AG04449 (cell line): Measurements from ENCODE around the gene EXOSC2.

Experiments used
- CTCF ChIA-PET: fragments of 350-600 bp; formaldehyde crosslinking; extraction: SDS; loops from one replicate; lab custom pipeline; 2021; ENCODE audit warnings: antibody characterized with exemption; lab: Yijun Ruan, JAX
- POLR2A ChIA-PET: fragments of 400-600, 350-600 bp; formaldehyde crosslinking; extraction: SDS; loops from one replicate; lab custom pipeline; 2020; ENCODE audit warnings: antibody characterized with exemption, inconsistent platforms; lab: Yijun Ruan, JAX
- DNase-seq: peaks from one replicate; pipeline ENCODE4 v3.0.0-alpha.2; 2010; ENCODE audit warnings: low read depth, low spot score
- H3K4me3 ChIP-seq: 2 replicates; pipeline ENCODE4 v1.5.1; 2011; ENCODE audit warnings: low read depth, mild to moderate bottlenecking, control low read depth, low read length
- CTCF ChIP-seq: IDR thresholded peaks from one replicate; pipeline ENCODE4 v1.5.1; 2011; ENCODE audit warnings: mild to moderate bottlenecking, moderate library complexity, low read length, control low read depth, inconsistent platforms; ENCODE audit not compliant: insufficient read depth; ENCODE audit errors: missing control alignments

EXOSC2 gene

DNA sequence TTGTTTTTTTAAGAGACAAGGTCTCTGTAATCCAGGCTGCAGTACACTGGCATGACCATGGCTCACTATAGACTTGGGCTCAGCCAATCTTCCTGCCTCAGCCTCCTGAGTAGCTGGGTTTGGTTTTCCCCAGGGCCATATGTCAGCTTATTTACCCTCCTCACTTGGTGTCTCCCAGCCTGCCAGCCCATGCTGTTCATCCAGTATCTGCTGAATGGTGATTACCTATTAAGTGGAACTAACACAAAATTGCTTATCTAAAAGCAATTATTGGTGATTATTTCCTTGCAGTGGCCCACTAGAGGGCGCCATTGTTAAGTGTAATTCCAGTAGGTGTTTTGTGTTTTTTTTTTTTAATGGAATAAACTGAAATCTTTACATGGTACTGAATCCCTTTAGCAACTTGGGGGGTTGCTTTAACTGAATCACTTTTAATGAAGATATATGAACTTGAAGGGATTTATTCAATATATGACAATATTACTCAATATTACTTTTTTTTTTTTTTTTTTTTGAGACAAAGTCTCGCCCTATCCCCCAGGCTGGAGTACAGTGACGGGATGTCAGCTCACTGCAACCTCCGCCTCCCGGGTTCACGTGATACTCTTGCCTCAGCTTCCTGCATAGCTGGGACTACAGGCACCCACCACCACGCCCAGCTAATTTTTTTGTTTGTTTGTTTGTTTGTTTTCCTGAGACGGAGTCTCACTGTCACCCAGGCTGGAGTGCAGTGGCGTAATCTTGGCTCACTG lies 13.8 kb downstream of the EXOSC2 start:
- peak; percentile 46 for TF ChIP-seq CTCF
- DNase-seq = no peak
- H3K4me3 ChIP-seq = no peak overlapping the region
- POLR2A ChIA-PET = interaction anchor here (0.9 kb wide), 1 partner anchor 154 kb away, joined by 3 read pairs; no protein-coding TSS in a partner anchor
- CTCF ChIA-PET = interaction anchor here (0.6 to 24.5 kb wide), 44 partner anchors 8 to 388 kb away, joined by 3 to 786 read pairs (median 6); partner anchors contain the start of gene EXOSC2

- no peak overlapping the region for H3K4me3 ChIP-seq
- CTCF ChIA-PET = interaction anchor here (1.1 to 24.5 kb wide), 5 partner anchors 11 to 335 kb away, joined by 3 to 786 read pairs (median 58); no protein-coding TSS in a partner anchor
- no peak for DNase-seq
- POLR2A ChIA-PET = no interaction called here
- TF ChIP-seq CTCF = no peak
Measured at GRCh38 chr9:130710822-130711352, 17.3 kb downstream of the EXOSC2 start.

- CTCF ChIA-PET = interaction anchor here (1.1 to 24.5 kb wide), 5 partner anchors 11 to 335 kb away, joined by 3 to 786 read pairs (median 58); no protein-coding TSS in a partner anchor
- DNase-seq = no peak
- TF ChIP-seq CTCF = no peak
- POLR2A ChIA-PET = no interaction called here
- H3K4me3 ChIP-seq = no peak overlapping the region
Measured at GRCh38 chr9:130711469-130711868, 17.9 kb downstream of the EXOSC2 start.

- POLR2A ChIA-PET = interaction anchor here (0.5 to 1.1 kb wide), 3 partner anchors 134 to 1007 kb away, joined by 3 read pairs; no protein-coding TSS in a partner anchor
Measured at GRCh38 chr9:130712564-130713285, 19.1 kb downstream of the EXOSC2 start.

GRCh38 chr9:130713286-130713960 lies 19.8 kb downstream of the EXOSC2 start:
- TF ChIP-seq CTCF = no peak
- ChIA-PET POLR2A (interaction anchor here (0.5 to 1.1 kb wide), 4 partner anchors 134 to 1007 kb away, joined by 3 read pairs; no protein-coding TSS in a partner anchor), CTCF (interaction anchor here (1.0 to 24.5 kb wide), 5 partner anchors 12 to 324 kb away, joined by 3 to 786 read pairs (median 3); no protein-coding TSS in a partner anchor)
- DNase-seq = no peak
- peak overlapping the region; percentile 79 for H3K4me3 ChIP-seq

More at GRCh38 chr9:130712564-130713285, 19.1 kb downstream of the EXOSC2 start:
- no peak for TF ChIP-seq CTCF
- H3K4me3 ChIP-seq = peak overlapping the region; percentile 79
- CTCF ChIA-PET = interaction anchor here (1.2 to 24.5 kb wide), 4 partner anchors 11 to 334 kb away, joined by 3 to 786 read pairs (median 8); no protein-coding TSS in a partner anchor
- peak; percentile 88 for DNase-seq
